Measurements from ENCODE around the gene INPPL1. TPM values are rescaled to one million over a fixed set of nuclear protein-coding genes. Genes with fewer than 3 reads are reported as not detected.
"Not testable (repeated sequence)": the region's sequence is repeated elsewhere in the genome, so short reads cannot be mapped to it uniquely, and the experiment has no call there.

The INPPL1 gene
- polyA plus RNA-seq, 1 donor, result 233 TPM

DNA sequence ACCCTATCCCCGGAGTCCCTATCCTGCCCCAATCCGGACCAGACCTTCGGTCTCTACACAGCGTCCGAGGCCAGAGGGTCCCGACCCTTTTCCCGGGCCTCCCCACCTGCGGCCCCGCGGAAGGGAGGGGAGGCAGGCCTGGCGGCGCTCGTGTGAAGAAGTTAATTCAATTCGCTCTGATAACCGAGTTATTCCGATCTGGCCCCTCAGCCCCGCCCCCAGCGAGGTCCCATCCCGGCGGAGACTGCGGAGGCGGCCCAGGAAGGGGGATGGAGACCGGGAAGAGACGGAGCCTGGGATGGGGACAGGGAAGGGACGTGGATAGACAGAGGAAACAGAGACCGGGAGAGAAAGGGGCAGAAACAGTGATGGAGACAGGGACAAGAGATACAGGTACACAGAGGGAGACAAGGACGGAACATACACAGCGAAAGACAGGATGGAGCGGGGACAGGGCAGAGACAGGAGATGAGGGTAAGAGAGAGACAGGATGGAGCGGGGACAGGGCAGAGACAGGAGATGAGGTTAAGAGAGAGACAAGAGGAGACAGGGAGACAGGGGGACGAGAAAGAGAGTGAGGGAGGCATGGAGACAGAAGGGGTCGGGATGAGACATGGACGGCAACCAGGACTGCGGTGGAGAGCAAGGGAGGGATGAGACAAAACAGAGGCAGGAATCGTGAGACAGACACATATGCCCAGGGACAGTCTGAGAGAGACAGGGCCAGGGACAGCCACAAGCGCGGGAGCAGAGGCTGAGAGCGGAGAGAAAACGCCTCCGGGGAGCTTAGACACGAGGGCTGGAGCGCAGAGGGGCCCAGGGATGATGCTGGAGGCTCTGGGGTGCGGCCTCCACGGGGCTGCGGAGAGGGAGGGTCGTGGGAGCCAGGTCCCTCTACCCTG, 20.0 kb downstream of the INPPL1 start:
- no peak for DNase-seq

DNA sequence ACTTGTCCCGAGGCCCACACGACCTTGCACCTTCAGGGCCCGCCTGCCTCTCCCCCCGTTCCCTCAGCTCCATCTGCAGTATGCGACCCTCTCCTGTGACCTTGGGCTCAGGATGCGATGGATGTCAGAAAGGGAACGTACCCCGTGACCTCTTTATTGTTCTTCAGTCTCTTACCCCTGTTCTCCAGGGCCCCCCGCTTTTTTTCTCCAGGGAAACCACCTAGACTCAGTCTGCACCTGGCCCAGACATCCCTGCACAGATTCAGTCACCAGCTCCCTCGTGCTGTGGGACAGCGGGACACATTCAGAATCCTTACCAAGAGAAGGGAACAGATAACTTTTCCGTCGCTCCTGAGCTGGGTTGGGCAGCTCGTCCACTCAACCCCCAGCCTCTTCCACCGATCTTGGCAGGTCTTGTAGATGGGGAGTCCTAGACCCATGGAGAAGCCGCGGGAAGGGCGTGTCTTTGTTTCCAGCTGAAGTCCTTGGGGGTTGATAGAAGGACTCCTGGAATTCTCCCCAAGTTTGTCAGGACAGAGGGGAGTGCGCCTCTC, 20.8 kb downstream of the INPPL1 start:
- DNase-seq, result no peak

DNA sequence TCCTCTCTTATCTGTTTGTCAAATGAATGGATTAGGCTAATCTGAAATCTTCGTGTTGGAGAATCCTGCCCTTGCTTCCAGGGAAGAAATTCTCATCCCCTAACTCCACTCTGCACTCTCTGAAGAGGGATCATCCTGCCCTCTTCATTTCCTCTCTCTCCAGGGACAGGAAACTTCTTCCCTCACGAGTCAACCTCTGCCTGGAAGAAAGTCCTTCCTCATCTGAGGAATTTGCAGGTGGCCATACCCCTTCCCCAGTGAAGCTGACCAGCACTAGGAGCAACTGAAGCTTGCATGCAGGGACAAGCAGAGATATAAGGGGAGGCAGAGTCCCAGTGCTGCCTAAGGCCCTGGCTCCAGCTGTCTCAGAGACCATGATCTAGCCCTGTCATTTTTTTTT, 23.0 kb downstream of the INPPL1 start:
- no peak for DNase-seq

DNA sequence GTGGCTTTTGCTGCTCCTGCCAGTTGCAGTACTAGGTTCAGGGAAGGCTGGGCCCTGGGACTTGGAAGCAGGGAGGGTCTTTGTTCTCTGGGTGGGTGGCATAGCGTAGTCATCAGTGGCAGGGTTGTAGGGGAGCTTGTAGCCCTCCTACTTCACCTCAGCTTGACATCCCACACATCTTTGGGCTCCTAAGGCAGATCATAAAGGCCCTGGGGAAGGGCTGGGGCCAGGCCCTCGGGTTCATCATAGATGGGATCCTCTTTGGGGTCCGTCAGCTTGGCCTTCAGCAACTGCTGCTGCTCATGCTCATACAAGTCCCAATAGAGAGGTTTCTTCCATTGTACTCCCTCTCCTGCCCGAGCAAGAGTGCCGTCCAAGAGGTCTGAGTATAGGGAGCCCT, 25.4 kb downstream of the INPPL1 start:
- no peak for DNase-seq

DNA sequence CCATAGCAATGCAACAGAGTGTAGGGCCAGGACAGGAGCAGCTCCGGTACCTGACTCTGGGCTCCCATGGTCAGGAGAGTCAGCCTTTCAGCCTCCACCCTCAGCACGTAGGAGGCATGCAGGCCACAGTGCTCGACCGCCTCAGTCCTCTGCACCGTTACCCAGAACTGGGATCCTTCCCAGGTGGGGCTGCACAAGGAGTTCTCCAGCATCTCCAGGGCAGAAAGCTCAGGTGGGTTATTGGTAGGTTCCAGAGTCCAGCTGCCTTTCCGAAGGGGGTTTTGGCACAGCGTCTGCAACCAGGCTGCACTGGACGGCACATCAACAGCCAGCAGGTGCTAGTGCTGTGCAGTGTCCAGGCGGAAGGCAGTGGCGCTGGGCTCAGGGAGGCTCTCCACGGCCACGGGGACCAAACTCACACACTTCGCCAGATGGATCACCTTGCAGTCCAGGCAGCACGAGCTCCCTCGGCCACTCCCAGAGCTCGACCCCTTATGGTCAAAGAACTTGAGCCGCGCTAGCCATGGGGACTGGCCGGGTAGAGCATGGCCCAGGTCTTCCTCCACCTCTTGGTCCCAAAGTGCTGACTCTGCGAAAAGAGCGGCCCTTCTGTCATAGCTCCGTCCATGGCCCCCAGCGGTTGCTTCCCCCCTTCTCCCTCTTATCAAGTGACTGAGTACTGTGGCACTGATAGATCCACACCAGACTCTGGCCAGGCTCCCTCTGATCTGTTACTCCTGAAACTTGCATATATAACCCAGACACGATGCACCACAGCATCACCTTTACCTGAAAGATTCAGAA, 26.3 kb downstream of the INPPL1 start:
- DNase-seq, result no peak

DNA sequence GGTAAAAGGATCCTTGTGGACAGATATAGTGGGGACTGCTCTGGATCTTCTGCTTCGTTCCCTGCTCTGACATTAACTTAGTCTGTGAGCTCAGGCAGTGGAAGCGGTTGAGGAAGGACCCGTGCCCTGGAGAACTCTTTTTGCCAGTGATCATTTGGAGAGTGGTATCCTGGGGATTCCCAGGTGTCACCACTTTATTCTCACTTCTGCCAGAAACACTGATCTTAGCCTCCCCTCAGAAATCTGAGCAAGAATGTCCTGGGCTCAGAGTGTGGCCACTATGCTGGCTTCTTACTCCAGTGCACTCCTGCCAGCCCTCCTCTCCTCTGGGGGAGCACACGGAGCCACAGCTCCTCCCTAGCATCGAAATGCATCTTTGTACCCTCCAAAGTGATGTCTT, 27.0 kb downstream of the INPPL1 start:
- DNase-seq, result no peak

DNA sequence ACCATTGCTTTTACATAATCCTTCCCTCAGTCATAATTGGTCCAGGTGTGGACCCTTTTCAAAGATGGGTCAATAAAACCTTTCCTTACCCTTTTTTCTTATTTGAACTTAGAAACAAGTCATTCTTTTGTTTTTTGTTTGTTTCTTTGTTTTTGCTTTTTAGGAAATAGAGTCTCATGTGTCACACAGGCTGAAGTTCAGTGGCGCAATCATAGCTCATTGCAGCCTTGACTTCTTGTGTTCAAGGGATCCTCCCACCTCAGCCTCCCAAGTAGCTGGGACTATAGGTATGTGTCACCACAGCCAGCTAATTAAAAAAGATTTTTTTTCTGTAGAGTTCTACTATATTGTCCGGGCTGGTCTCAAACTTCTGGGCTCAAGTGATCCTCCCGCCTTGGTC, 28.8 kb downstream of the INPPL1 start:
- DNase-seq, result no peak

DNA sequence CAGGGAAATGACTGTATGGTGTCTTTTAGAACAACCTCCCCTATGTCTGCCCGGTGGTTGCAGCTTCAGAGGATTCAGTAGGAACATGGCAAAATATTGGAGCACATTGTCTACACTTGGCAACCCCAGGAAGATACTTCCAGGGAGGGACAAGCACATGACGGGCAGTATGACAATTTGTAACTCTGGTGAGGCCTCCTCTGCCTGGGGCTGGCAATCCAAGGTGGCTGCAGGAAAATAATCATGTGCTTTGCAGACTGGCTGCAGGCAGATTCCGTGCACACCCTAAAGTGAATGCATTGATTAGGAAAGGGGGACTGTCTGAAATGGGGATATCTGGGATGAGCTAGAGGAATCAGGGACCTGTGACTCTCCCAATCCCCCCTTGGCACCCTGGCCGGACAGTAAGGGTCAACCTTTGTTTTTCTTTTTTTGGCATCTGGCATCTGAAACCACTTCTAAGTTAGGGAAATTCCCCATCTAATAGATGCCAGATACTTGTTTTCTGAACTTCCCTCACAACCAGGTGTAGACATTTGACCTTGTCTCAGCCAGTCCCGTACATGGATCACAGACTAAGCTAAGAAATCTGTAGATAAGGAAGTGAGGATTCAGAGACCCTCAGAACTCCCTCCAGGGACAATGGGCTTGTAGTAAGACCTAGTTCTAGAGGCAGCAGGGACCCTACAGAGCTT, 29.9 kb downstream of the INPPL1 start:
- no peak for DNase-seq

DNA sequence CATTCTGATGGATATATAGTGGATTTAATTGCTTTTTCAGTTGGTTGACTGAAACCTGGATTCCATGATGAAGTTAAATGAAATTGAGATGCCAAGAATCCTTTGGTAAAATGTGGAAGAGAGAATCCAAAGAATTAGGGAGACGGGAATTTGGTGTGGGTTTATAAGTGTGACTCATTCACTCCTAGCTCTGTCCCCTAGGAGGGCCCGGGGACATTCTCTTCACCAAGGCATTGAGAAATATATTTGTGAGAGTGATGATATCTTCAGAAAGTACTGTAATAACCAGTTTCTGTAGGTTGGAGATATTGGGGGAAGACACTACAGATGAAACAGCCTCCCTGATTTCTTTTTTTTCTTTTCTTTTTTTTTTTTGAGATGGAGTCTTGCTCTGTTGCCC, 33.0 kb downstream of the INPPL1 start:
- DNase-seq, result no peak

DNA sequence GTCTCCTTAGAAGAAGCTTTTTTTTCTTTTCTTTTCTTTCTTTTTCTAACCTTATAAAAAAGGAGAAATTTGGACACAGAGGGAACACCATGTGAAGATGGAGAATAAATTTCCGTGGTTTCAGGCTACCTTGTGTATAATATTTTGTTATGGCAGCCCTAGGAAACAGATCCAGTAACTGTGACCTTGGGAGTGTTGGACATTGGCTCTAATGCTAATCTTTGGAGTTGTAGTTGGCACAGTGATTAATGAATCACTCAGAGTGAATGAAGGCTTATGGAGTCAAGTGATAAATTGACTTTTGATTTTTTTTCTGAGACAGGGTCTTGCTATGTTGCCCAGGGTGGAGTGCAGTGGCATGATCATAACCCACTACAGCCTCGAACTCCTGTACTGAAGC, 34.9 kb downstream of the INPPL1 start:
- DNase-seq, result no peak

DNA sequence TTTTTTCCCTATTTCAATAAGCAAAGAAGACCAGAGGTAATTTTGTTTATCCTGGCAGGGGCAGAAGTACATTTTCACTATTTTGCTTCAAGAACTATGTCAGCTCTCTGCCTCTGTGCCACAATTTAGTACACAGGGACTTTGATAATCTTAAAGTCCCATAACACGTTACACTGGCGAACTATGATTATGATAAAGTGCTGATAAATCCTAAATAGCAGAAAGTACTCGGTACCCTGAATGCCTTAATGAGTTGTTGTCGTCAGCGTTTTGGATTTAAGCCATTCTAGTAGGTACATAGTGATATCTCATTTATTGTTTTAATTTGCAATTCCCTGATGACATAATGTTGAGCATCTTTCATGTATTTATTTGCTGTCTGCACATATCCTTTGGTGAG, 36.0 kb downstream of the INPPL1 start:
- no peak for DNase-seq

DNA sequence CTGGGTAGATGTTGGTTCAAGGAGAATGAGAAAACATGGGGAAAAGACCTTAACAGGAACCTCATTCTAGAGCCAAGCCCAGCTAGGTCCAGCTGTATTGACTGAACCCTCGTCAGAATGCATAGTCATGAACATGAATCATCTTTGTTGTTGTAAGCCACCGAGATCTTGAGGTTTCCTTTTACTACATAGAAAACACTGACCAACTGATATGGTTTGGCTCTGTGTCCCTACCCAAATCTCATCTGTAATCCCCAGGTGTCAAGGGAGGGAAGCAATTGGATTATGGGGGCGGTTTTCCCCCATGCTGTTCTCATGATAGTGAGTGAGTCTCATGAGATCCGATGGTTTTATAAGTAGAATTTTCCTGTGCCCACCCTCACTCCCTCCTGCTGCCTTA, 38.8 kb downstream of the INPPL1 start:
- DNase-seq, result no peak

DNA sequence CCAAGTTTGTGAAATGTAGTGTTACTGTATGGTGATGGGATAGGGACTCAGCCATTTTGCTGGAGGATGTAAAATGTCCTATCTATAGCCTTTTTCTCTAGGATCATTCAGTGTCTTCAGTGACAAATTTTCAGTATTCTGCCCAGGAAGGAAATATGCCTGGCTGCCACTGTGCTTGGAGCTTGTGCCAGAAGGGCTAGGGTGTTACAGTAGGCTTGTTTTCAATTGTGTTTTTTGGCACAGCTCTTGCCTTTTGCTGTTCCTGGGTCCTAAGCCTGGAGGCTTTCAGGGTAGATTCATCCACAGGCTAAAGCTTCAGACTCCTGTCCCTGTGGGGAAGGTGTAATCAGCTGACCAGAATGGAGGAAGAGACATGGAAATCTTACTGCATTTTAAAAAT, 41.4 kb downstream of the INPPL1 start:
- DNase-seq, result no peak

DNA sequence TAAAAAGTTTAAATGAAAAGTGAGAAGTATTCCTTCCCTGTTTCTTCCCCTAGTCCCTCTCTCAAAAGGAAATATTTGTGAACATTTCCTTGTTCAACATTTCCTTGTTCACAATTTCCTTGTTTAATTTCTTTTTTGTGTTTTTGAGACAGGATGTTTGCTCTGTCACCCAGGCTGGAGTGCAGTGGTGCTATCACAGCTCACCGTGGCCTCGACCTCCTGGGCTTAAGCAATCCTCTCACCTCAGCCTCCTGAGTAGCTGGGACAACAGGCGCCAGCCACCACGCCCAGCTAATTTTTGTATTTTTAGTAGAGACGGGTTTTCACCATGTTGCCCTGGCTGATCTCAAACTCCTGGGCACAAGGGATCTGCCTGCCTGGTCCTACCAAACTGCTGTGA, 42.4 kb downstream of the INPPL1 start:
- DNase-seq, result not testable (repeated sequence)

DNA sequence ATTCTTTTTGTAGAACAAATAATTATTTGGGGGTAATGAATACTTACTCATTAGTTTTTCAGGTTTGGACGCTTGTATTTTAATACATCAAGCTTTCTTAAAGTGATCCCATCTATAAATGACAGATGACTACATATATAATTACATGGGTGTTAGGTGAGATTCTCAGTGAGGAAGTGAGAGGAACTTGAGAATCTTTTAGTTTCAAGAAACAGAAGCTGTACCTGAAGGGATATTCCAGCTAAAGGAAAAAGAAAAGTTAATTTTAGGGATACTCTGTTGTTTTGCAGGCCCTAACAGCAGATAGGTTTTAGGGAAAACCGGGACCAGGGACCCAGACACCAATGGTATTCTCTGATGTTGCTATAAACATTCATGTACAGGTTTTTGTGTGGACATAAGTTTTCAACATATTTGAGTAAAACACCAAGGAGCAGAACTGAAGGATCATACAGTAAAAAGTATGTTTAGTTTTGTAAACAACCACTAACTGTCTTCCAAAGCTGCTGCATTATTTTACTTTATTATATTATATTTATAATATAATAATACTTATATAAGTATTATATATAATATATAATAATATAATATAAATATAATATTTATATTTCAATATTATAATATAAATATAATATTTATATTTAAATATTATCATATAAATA, 43.5 kb downstream of the INPPL1 start:
- no peak for DNase-seq

DNA sequence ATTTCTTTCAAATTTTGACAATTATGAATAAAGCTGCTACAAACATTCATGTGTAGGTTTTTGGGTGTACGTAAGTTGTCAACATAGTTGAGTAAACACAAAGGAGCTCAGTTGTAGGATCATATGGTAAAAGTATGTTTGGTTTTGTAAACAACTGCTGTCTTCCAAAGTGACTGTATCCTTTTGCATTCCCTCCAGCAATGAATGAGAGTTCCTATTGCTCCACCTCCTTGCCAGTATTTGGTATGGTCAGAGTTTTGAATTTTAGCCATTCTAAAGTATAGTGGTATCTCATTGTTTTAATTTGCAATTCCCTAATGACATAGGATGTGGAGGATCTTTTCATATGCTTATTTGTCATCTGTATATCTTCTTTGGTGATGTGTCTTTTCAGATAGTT, 47.4 kb downstream of the INPPL1 start:
- no peak for DNase-seq

DNA sequence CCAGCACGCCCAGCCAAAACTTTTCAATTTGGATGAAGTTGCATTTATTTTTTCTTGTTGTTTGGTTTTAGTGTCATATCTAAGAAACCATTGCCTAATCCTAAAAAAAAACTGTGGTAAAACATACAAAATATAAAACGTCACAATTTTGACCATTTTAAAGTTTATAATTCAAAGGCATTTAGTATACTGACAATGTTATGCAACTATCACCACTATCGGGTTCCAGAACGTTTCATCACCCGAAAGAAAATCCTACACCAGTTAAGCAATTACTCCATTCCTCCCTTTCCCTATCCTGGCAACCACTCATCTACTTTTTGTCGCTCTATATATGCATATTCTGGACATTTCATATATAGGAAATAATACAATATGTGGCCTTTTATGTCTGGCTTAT, 49.9 kb downstream of the INPPL1 start:
- no peak for DNase-seq

DNA sequence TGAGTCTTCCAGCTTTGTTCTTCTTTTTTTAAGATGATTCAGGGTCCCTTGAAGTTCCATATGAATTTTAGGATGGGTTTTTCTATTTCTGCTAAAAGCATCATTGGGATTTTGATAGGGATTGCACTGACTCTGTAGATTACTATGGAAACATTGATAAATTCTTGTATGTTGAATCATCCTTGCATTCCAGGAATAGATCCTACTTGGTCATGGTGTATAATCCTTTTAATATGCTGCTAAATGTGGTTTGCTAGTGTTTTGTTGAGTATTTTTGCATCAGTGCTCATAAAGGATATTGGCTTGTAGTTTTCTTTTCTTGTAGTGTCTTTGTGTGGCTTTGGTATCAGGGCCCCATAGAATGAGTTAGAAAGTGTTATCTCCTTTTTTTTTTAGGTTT, 54.3 kb downstream of the INPPL1 start:
- no peak for DNase-seq

DNA sequence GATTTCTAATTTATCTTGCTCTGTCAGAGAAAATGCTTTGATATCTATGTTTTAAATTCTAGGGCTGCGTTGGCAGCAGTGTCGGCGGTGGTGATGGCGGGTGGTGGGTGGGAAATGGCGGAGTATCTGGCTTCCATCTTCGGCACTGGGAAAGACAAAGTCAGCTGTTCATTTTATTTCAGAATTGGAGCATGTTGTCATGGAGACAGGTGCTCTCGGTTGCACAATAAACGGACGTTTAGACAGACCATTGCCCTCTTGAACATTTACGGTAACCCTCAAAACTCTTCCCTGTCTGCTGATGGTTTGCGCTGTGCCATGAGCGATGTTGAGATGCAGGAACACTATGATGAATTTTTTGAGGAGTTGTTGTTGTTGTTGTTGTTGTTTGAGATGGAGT, 55.5 kb downstream of the INPPL1 start:
- no peak for DNase-seq

DNA sequence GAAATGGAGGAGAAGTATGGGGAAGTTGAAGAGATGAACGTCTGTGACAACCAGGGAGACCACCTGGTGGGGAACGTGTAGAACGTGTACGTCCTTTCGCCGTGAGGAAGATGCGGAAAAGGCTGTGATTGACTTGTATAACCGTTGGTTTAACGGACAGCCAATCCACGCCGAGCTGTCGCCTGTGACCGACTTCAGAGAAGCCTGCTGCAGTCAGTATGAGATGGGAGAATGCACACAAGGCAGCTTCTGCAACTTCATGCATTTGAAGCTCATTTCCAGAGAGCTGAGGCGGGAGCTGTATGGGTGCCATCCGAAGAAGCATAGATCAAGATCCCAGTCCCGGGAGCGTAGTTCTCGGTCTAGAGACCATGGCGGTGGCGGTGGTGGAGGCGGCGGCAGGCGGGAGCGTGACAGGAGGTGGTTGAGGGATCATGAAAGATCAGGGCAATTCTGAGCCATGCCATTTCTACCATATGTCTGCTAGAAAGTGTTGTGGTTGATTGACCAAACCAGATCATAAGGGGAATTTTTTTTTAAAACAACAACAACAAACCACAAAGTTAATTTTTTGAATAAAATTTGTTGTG, 56.3 kb downstream of the INPPL1 start:
- no peak for DNase-seq

DNA sequence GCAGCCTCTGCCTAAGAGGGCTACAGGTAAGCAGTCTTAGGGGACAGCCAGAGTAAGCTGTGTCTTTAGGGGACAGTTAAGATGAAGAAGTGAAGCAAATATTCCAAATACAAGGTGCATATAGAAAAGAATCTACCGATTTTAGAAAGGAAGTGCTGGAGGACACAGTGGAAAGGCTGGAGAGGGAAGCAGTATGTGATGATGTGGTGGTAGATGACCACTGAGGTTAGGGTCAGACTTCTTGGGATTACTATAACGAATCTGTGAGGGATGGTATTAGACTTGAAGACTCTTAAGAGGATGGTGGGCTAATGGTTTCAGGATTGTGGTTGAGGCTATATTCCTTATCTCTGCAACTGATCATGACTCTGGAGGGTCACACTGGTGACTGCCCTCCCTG, 59.4 kb downstream of the INPPL1 start:
- DNase-seq, result no peak

DNA sequence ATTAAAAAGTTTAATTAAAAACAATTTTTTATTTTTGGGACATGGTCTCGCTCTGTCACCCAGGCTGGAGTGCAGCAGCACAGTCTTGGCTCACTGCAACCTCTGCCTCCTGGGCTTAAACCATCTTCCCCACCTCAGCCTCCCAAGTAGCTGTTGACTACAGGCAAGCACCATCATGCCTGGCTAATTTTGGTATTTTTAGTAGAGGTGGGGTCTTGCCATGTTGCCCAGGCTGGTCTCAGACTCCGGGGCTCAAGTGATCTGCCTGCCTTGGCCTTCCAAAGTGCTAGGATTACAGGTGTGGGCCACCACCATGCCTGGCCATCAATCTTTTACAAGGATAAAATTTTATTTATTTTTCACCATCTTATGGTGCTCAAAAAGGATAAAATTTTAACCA, 62.7 kb downstream of the INPPL1 start:
- no peak for DNase-seq
